ENCODE measurements around the gene PRC1.

Gene PRC1

GRCh38 chr15:90972133-90972532 is 22.2 kb downstream of the PRC1 start:
- DNase-seq, result no peak
- TF ChIP-seq EZH2 (optimal IDR thresholded peaks at IDR 0.05; ENCODE audit: low read depth, low read length) (no peak), CTCF (IDR thresholded peaks at IDR 0.05; ENCODE audit: low read length) (no peak), EZH2phosphoT487 (IDR thresholded peaks at IDR 0.05; ENCODE audit: low read length) (no peak)
- no peaks in the 10 kb centered on the region for H3K9me2 ChIP-seq (replicated peaks; ENCODE audit: insufficient read depth, low read length)

GRCh38 chr15:90970274-90970673 is 24.1 kb downstream of the PRC1 start:
- Histone ChIP-seq H3K9ac (ENCODE audit: low read length) (no peak overlapping the region), H3K27me3 (replicated peaks; ENCODE audit: insufficient read depth, low read length) (no peaks in the 10 kb centered on the region), H3K4me2 (ENCODE audit: low read depth, low read length) (no peak overlapping the region), H4K20me1 (ENCODE audit: insufficient read depth, low read length) (no peaks in the 10 kb centered on the region), H2AFZ (ENCODE audit: low read length) (no peak overlapping the region), H3K9me3 (replicated peaks; ENCODE audit: insufficient read depth, low read length) (no peaks in the 10 kb centered on the region), H3K27ac (ENCODE audit: low read length) (no peak overlapping the region), H3K4me3 (ENCODE audit: low read length) (no peak overlapping the region), H3K9me2 (replicated peaks; ENCODE audit: insufficient read depth, low read length) (no peaks in the 10 kb centered on the region), H3K36me3 (replicated peaks; ENCODE audit: insufficient read depth, low read length) (peaks cover 19% of the 10 kb centered on the region), H3F3A (ENCODE audit: insufficient read depth, low read length) (peaks cover 3% of the 10 kb centered on the region; the same call in 1 of the 2 replicates), H3K4me1 (ENCODE audit: low read length) (no peaks in the 10 kb centered on the region), H3K79me2 (ENCODE audit: low read length) (0 out of 2 replicates have a peak, but pooled peaks cover 7% of the 10 kb centered on the region)
- DNase-seq, result no peak
- TF ChIP-seq EZH2 (optimal IDR thresholded peaks at IDR 0.05; ENCODE audit: low read depth, low read length) (no peak), CTCF (IDR thresholded peaks at IDR 0.05; ENCODE audit: low read length) (no peak), EZH2phosphoT487 (IDR thresholded peaks at IDR 0.05; ENCODE audit: low read length) (no peak)

More at GRCh38 chr15:90972133-90972532, 22.2 kb downstream of the PRC1 start:
- Histone ChIP-seq H3K4me2 (ENCODE audit: low read depth, low read length) (no peak overlapping the region), H3K9ac (ENCODE audit: low read length) (no peak overlapping the region), H3K4me3 (ENCODE audit: low read length) (no peak overlapping the region), H3K27ac (ENCODE audit: low read length) (no peak overlapping the region), H3F3A (ENCODE audit: insufficient read depth, low read length) (peaks cover 7% of the 10 kb centered on the region; the same call in 1 of the 2 replicates), H2AFZ (ENCODE audit: low read length) (no peak overlapping the region), H3K79me2 (ENCODE audit: low read length) (no peaks in the 10 kb centered on the region), H3K4me1 (ENCODE audit: low read length) (no peaks in the 10 kb centered on the region), H4K20me1 (ENCODE audit: insufficient read depth, low read length) (no peaks in the 10 kb centered on the region), H3K36me3 (replicated peaks; ENCODE audit: insufficient read depth, low read length) (peaks cover 22% of the 10 kb centered on the region), H3K27me3 (replicated peaks; ENCODE audit: insufficient read depth, low read length) (no peaks in the 10 kb centered on the region), H3K9me3 (replicated peaks; ENCODE audit: insufficient read depth, low read length) (no peaks in the 10 kb centered on the region)

GRCh38 chr15:90968434-90968833 is 25.9 kb downstream of the PRC1 start:
- peaks cover 21% of the 10 kb centered on the region for H3K36me3 ChIP-seq (replicated peaks; ENCODE audit: insufficient read depth, low read length)
- H3K9me3 ChIP-seq (replicated peaks; ENCODE audit: insufficient read depth, low read length), result no peaks in the 10 kb centered on the region
- no peaks in the 10 kb centered on the region for H3K4me1 ChIP-seq (ENCODE audit: low read length)
- peaks cover 3% of the 10 kb centered on the region; the same call in 1 of the 2 replicates for H3F3A ChIP-seq (ENCODE audit: insufficient read depth, low read length)
- no peaks in the 10 kb centered on the region for H4K20me1 ChIP-seq (ENCODE audit: insufficient read depth, low read length)
- no peaks in the 10 kb centered on the region for H3K9me2 ChIP-seq (replicated peaks; ENCODE audit: insufficient read depth, low read length)
- H2AFZ ChIP-seq (ENCODE audit: low read length), result no peak overlapping the region
- no peaks in the 10 kb centered on the region for H3K27me3 ChIP-seq (replicated peaks; ENCODE audit: insufficient read depth, low read length)
- TF ChIP-seq CTCF (IDR thresholded peaks at IDR 0.05; ENCODE audit: low read length), result no peak
- no peak for TF ChIP-seq EZH2phosphoT487 (IDR thresholded peaks at IDR 0.05; ENCODE audit: low read length)
- no peak overlapping the region for H3K27ac ChIP-seq (ENCODE audit: low read length)
- H3K79me2 ChIP-seq (ENCODE audit: low read length), result peaks cover 10% of the 10 kb centered on the region; the same call in 1 of the 2 replicates
- H3K4me2 ChIP-seq (ENCODE audit: low read depth, low read length), result no peak overlapping the region
- no peak overlapping the region for H3K4me3 ChIP-seq (ENCODE audit: low read length)
- no peak overlapping the region for H3K9ac ChIP-seq (ENCODE audit: low read length)
- DNase-seq, result no peak
